OCI-LY7 (cell line): Measurements from ENCODE around the gene PARP14.

Experiments used
- EZH2phosphoT487 ChIP-seq: fragments of 200-600 bp; sonication (generic); IDR thresholded peaks from 2 replicates; pipeline ENCODE4 v1.6.1; 2018; ENCODE audit warnings: low read depth, borderline replicate concordance, mild to moderate bottlenecking, mixed run types, antibody characterized with exemption, low read length, moderate library complexity, mixed read lengths
- TF ChIP-seq, protein P1 (sequence below): fragments of 200-600 bp; sonication (generic); conservative IDR thresholded peaks from 2 replicates; pipeline ENCODE4 v1.5.1; 2014; ENCODE audit warnings: mild to moderate bottlenecking, antibody characterized with exemption, low read length, moderate library complexity, mixed read lengths

DNA sequence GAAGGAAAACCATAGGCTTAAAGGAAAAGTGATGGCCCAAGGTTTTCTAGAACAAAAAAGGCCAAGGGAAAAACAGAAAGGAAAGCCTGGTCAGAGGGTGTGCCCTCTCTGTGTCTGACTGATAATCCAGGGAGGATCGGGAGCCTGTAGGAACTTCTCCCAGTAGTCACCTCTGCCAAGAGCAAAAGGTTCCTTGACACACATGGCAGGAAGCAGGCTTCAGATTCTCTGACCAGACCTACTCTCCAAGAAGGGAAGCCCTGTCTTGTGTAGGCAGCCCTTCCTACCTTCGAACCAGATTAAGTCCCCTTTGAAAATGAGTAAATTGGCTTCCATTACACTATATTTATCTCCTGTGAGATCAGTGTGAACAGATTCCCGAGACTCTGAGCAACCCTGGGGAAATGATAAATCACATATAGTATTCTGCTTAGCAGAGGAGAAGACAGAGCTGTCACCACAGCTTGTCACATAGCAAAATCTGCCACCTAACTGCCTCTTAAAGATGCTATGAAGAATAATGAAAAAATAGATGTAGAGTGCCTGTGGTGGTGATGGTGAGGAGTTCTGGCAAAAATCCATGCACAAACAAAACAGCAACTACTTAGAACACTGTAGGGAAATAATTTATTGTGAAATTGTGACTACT lies 38.8 kb downstream of the PARP14 start:
- TF ChIP-seq, protein P1, sequence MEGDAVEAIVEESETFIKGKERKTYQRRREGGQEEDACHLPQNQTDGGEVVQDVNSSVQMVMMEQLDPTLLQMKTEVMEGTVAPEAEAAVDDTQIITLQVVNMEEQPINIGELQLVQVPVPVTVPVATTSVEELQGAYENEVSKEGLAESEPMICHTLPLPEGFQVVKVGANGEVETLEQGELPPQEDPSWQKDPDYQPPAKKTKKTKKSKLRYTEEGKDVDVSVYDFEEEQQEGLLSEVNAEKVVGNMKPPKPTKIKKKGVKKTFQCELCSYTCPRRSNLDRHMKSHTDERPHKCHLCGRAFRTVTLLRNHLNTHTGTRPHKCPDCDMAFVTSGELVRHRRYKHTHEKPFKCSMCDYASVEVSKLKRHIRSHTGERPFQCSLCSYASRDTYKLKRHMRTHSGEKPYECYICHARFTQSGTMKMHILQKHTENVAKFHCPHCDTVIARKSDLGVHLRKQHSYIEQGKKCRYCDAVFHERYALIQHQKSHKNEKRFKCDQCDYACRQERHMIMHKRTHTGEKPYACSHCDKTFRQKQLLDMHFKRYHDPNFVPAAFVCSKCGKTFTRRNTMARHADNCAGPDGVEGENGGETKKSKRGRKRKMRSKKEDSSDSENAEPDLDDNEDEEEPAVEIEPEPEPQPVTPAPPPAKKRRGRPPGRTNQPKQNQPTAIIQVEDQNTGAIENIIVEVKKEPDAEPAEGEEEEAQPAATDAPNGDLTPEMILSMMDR, result no peak
- TF ChIP-seq EZH2phosphoT487, result no peak
